OCI-LY7 (cell line): ENCODE results near the gene CA5B.
"Not testable (repeated sequence)": the region's sequence is repeated elsewhere in the genome, so short reads cannot be mapped to it uniquely, and the experiment has no call there.

Experiments used
- EZH2phosphoT487 ChIP-seq: fragments of 200-600 bp; sonication (generic); IDR thresholded peaks from 2 replicates; pipeline ENCODE4 v1.6.1; 2018; ENCODE audit warnings: low read depth, borderline replicate concordance, mild to moderate bottlenecking, mixed run types, antibody characterized with exemption, low read length, moderate library complexity, mixed read lengths
- TF ChIP-seq, protein P1 (sequence below): fragments of 200-600 bp; sonication (generic); conservative IDR thresholded peaks from 2 replicates; pipeline ENCODE4 v1.5.1; 2014; ENCODE audit warnings: mild to moderate bottlenecking, antibody characterized with exemption, low read length, moderate library complexity, mixed read lengths

DNA sequence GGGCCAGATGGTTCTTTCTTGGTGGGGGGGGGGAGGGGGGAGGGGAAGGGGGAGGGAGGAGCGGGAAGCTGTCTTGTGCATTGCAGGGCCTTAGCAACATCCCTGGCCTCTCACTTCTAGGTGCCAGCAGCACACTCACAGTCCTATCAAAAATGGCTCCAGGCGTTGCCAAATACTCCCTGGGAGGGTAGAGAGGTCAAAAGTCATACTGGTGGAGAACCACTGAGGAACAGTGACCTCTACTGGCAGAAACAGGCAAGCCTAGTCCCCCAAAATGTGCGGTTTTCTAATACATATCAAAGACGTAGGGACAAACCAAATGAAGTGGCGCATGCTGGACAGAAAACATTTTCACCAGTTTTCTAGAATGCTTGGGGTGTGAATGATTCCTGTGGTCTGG, 34.3 kb upstream of the CA5B start:
- TF ChIP-seq, protein P1, sequence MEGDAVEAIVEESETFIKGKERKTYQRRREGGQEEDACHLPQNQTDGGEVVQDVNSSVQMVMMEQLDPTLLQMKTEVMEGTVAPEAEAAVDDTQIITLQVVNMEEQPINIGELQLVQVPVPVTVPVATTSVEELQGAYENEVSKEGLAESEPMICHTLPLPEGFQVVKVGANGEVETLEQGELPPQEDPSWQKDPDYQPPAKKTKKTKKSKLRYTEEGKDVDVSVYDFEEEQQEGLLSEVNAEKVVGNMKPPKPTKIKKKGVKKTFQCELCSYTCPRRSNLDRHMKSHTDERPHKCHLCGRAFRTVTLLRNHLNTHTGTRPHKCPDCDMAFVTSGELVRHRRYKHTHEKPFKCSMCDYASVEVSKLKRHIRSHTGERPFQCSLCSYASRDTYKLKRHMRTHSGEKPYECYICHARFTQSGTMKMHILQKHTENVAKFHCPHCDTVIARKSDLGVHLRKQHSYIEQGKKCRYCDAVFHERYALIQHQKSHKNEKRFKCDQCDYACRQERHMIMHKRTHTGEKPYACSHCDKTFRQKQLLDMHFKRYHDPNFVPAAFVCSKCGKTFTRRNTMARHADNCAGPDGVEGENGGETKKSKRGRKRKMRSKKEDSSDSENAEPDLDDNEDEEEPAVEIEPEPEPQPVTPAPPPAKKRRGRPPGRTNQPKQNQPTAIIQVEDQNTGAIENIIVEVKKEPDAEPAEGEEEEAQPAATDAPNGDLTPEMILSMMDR, result not testable (repeated sequence)
- not testable (repeated sequence) for TF ChIP-seq EZH2phosphoT487
